Measurements from ENCODE around the gene FEZF1. TPM values are rescaled to one million over a fixed set of nuclear protein-coding genes. Genes with fewer than 3 reads are reported as not detected.

Gene FEZF1
- total RNA-seq, 2 experiments from 2014 or later: not detected

- H3K79me2 ChIP-seq (ENCODE audit: insufficient read depth, low read depth, low read length): no peaks in the 10 kb centered on the region
- no peaks in the 10 kb centered on the region for H4K20me1 ChIP-seq (ENCODE audit: insufficient read depth, low read length)
- no peaks in the 10 kb centered on the region for H3K9me2 ChIP-seq (ENCODE audit: insufficient read depth, low read length)
- H3K9me3 ChIP-seq (ENCODE audit: low read length): no peaks in the 10 kb centered on the region
- ChIA-PET POLR2A (no interaction called here), CTCF (ENCODE audit: unreplicated experiment) (no interaction called here)
- H3K4me1 ChIP-seq (ENCODE audit: insufficient read depth, low read length, poor library complexity, severe bottlenecking): no peaks in the 10 kb centered on the region
- no peak overlapping the region for H3K27ac ChIP-seq (ENCODE audit: low read depth, low read length, poor library complexity, severe bottlenecking)
- no peak overlapping the region for H3K4me3 ChIP-seq (ENCODE audit: low read depth, low read length, poor library complexity, severe bottlenecking)
- intact Hi-C loops (cut with micrococcal nuclease; ENCODE audit: unreplicated experiment): no loop called here
- H3K4me2 ChIP-seq (ENCODE audit: low read length): no peak overlapping the region
- H2AFZ ChIP-seq (ENCODE audit: low read length): no peak overlapping the region
- TF ChIP-seq EZH2phosphoT487 (IDR thresholded peaks at IDR 0.05; ENCODE audit: borderline replicate concordance, low read depth, low read length): no peak
- no peak for TF ChIP-seq CTCF (conservative IDR thresholded peaks at IDR 0.05; ENCODE audit: low read length)
- DNase-seq (ENCODE audit: low spot score): no peak
- no peaks in the 10 kb centered on the region for H3K36me3 ChIP-seq (ENCODE audit: insufficient read depth, low read length)
- no TSS peak for BruUV-seq (replicated peaks)
Measured at GRCh38 chr7:122327969-122328368, 23.4 kb upstream of the FEZF1 start.

GRCh38 chr7:122316467-122317388 lies 12.2 kb upstream of the FEZF1 start:
- Histone ChIP-seq H3K4me2 (ENCODE audit: low read length) (no peak overlapping the region), H3K79me2 (ENCODE audit: insufficient read depth, low read depth, low read length) (no peaks in the 10 kb centered on the region), H3K36me3 (ENCODE audit: insufficient read depth, low read length) (no peaks in the 10 kb centered on the region), H3K4me1 (ENCODE audit: insufficient read depth, low read length, poor library complexity, severe bottlenecking) (no peaks in the 10 kb centered on the region), H3K4me3 (ENCODE audit: low read depth, low read length, poor library complexity, severe bottlenecking) (no peak overlapping the region), H3K27ac (ENCODE audit: low read depth, low read length, poor library complexity, severe bottlenecking) (no peak overlapping the region), H3K9me2 (ENCODE audit: insufficient read depth, low read length) (no peaks in the 10 kb centered on the region), H4K20me1 (ENCODE audit: insufficient read depth, low read length) (no peaks in the 10 kb centered on the region), H3K9me3 (ENCODE audit: low read length) (no peaks in the 10 kb centered on the region), H2AFZ (ENCODE audit: low read length) (no peak overlapping the region)
- ChIA-PET POLR2A (no interaction called here), CTCF (ENCODE audit: unreplicated experiment) (no interaction called here)
- intact Hi-C loops (cut with micrococcal nuclease; ENCODE audit: unreplicated experiment): no loop called here
- no TSS peak for BruUV-seq (replicated peaks)
- DNase-seq (ENCODE audit: low spot score): no peak
- TF ChIP-seq CTCF (conservative IDR thresholded peaks at IDR 0.05; ENCODE audit: low read length) (no peak), EZH2phosphoT487 (IDR thresholded peaks at IDR 0.05; ENCODE audit: borderline replicate concordance, low read depth, low read length) (no peak)
